Mucosa of descending colon (tissue), 3 donors: ENCODE data around the gene FAM78A. TPM values are rescaled to one million over a fixed set of nuclear protein-coding genes. Genes with fewer than 3 reads are reported as not detected.

Experiments used
- ATAC-seq: fragments of 200-7000 bp; cut with Tn5 transposase; one replicate; pipeline ENCODE4 v1.9.1; 2020; ENCODE audit warnings: mild to moderate bottlenecking, moderate library complexity
- DNase-seq, 3 donors: peaks; one replicate each; pipeline ENCODE4 v3.0.0-alpha.2; 2020
- H3K36me3 ChIP-seq: fragments of 200-600 bp; one replicate; pipeline ENCODE4 v1.8.0; 2021; ENCODE audit warnings: low read depth, mild to moderate bottlenecking
- H3K4me1 ChIP-seq: fragments of 200-600 bp; one replicate; pipeline ENCODE4 v1.8.0; 2021; ENCODE audit warnings: low read depth, mild to moderate bottlenecking
- H3K4me3 ChIP-seq: fragments of 200-600 bp; one replicate; pipeline ENCODE4 v1.8.0; 2021; ENCODE audit warnings: mild to moderate bottlenecking
- H3K9me3 ChIP-seq: fragments of 200-600 bp; one replicate; pipeline ENCODE4 v1.8.0; 2021; ENCODE audit warnings: mild to moderate bottlenecking
- CTCF ChIP-seq: fragments of 200-600 bp; IDR thresholded peaks from one replicate; pipeline ENCODE4 v1.8.0; 2022; ENCODE audit warnings: antibody characterized with exemption, mild to moderate bottlenecking
- intact Hi-C, 2 donors: fragments of 100-400 bp; cut with DNase I in 1 of 2; cut with micrococcal nuclease in 1 of 2; formaldehyde crosslinking; loops; one replicate each; pipeline versions ENCODE4 v1.11.0 to v1.11.1; 2022; cut with DNase I, micrococcal nuclease
- total RNA-seq, 3 donors: library from RNA; stranded (reverse); fragmentation: NEBNext Ultra II Directional in 2 of 3; extraction: Animal tissue kit (Norgen Biotek cat#: 25700) in 2 of 3; gene quantifications; one replicate each; pipeline versions ENCODE4 v1.2.1 to v1.2.4, GENCODE V29; 2021 to 2023
- donor health status: DM: no; HTN: no; CAD: no; lungs with moderate emphysema.
- donor health status: DM: no; HTN: no; CAD: no.
- donor health status: DM: no; HTN: yes; CAD: no.

FAM78A gene
- total RNA-seq, 3 donors from 2014 or later = 1.4 to 3.9 (median 2.9) TPM

GRCh38 chr9:131260751-131261452 lies 15.4 kb downstream of the FAM78A start:
- no peak for TF ChIP-seq CTCF
- intact Hi-C loops = no loop called here
- ATAC-seq = no peak
- no peak overlapping the region for H3K4me3 ChIP-seq
- H3K4me1 ChIP-seq = peaks cover 3% of the 10 kb centered on the region
- H3K9me3 ChIP-seq = no peaks in the 10 kb centered on the region
- DNase-seq = peak in 1 of 3 donors; percentile 46
- H3K36me3 ChIP-seq = no peaks in the 10 kb centered on the region

- no peak for TF ChIP-seq CTCF
Observed at GRCh38 chr9:131259916-131260597, 16.3 kb downstream of the FAM78A start.

GRCh38 chr9:131259432-131259898 lies 16.8 kb downstream of the FAM78A start:
- DNase-seq (peak in 1 of 3 donors; percentile 49), ATAC-seq (no peak)
- no peak for TF ChIP-seq CTCF
- Histone ChIP-seq H3K4me1 (peaks cover 8% of the 10 kb centered on the region), H3K9me3 (no peaks in the 10 kb centered on the region), H3K4me3 (no peak overlapping the region), H3K36me3 (no peaks in the 10 kb centered on the region)
- intact Hi-C loops = no loop called here

More at GRCh38 chr9:131259916-131260597, 16.3 kb downstream of the FAM78A start:
- H3K4me1 ChIP-seq = peaks cover 8% of the 10 kb centered on the region
- DNase-seq (no peak), ATAC-seq (no peak)
- no peaks in the 10 kb centered on the region for H3K36me3 ChIP-seq
- H3K9me3 ChIP-seq = no peaks in the 10 kb centered on the region
- intact Hi-C loops = no loop called here
- no peak overlapping the region for H3K4me3 ChIP-seq

GRCh38 chr9:131258698-131259431 lies 17.4 kb downstream of the FAM78A start:
- no peak for TF ChIP-seq CTCF
- H3K36me3 ChIP-seq = no peaks in the 10 kb centered on the region
- peak in 1 of 3 donors; percentile 45 for DNase-seq
- no peak for ATAC-seq
- H3K9me3 ChIP-seq = no peaks in the 10 kb centered on the region
- H3K4me1 ChIP-seq = peaks cover 8% of the 10 kb centered on the region
- intact Hi-C loops = no loop called here
- no peak overlapping the region for H3K4me3 ChIP-seq

GRCh38 chr9:131258186-131258585 lies 18.1 kb downstream of the FAM78A start:
- ATAC-seq (no peak), DNase-seq (no peak)
- intact Hi-C loops = no loop called here

More at GRCh38 chr9:131258186-131258585, 18.1 kb downstream of the FAM78A start:
- no peak for TF ChIP-seq CTCF
- Histone ChIP-seq H3K4me1 (peaks cover 8% of the 10 kb centered on the region), H3K9me3 (no peaks in the 10 kb centered on the region), H3K36me3 (no peaks in the 10 kb centered on the region), H3K4me3 (no peak overlapping the region)
